GM19023 (cell line): ENCODE results near the gene DLG4.
"Not testable (repeated sequence)": the region's sequence is repeated elsewhere in the genome, so short reads cannot be mapped to it uniquely, and the experiment has no call there.

Experiments used
- ATAC-seq: cut with Tn5 transposase; IDR thresholded peaks from one replicate; pipeline ENCODE4 v1.9.1; 2021; ENCODE audit warnings: mild to moderate bottlenecking, moderate library complexity; ENCODE audit not compliant: unreplicated experiment

The DLG4 gene

GRCh38 chr17:7190276-7190917 lies 29.2 kb downstream of the DLG4 start:
- ATAC-seq, result no peak

GRCh38 chr17:7186241-7186640 lies 33.4 kb downstream of the DLG4 start:
- ATAC-seq, result no peak

- ATAC-seq, result no peak
These were observed 35.0 kb downstream of the DLG4 start for GRCh38 chr17:7184647-7185046.

- no peak for ATAC-seq
These were observed 35.5 kb downstream of the DLG4 start for GRCh38 chr17:7184091-7184488.

- ATAC-seq, result no peak
These were observed 36.1 kb downstream of the DLG4 start for GRCh38 chr17:7183433-7184090.

- not testable (repeated sequence) for ATAC-seq
These were observed 37.5 kb downstream of the DLG4 start for GRCh38 chr17:7182101-7182500.

GRCh38 chr17:7179317-7180254 lies 40.0 kb downstream of the DLG4 start, which contains the start of gene ASGR1:
TSS of gene ASGR1 (minus strand) at chr17:7179370. CDS start at chr17:7178563, 807 bp downstream.
- ATAC-seq, result no peak

GRCh38 chr17:7178973-7179316 lies 40.7 kb downstream of the DLG4 start:
- ATAC-seq, result no peak

GRCh38 chr17:7177954-7178477 lies 41.6 kb downstream of the DLG4 start:
- no peak for ATAC-seq

GRCh38 chr17:7177191-7177953 lies 42.3 kb downstream of the DLG4 start:
- ATAC-seq, result no peak

- ATAC-seq, result no peak
These were observed 42.8 kb downstream of the DLG4 start for GRCh38 chr17:7176841-7177190.

- no peak for ATAC-seq
These were observed 43.4 kb downstream of the DLG4 start for GRCh38 chr17:7176107-7176840.

GRCh38 chr17:7175330-7175733 lies 44.3 kb downstream of the DLG4 start:
- ATAC-seq, result no peak

- ATAC-seq, result no peak
These were observed 44.9 kb downstream of the DLG4 start for GRCh38 chr17:7174603-7175326.

- no peak for ATAC-seq
These were observed 45.7 kb downstream of the DLG4 start for GRCh38 chr17:7173687-7174602.

GRCh38 chr17:7172522-7173191 lies 47.0 kb downstream of the DLG4 start:
- ATAC-seq, result not testable (repeated sequence)

GRCh38 chr17:7169565-7169908 lies 50.1 kb downstream of the DLG4 start:
- not testable (repeated sequence) for ATAC-seq
